ENCODE data around the gene VSTM2B. TPM values are rescaled to one million over a fixed set of nuclear protein-coding genes. Genes with fewer than 3 reads are reported as not detected.

VSTM2B gene
- not detected for total RNA-seq

DNA sequence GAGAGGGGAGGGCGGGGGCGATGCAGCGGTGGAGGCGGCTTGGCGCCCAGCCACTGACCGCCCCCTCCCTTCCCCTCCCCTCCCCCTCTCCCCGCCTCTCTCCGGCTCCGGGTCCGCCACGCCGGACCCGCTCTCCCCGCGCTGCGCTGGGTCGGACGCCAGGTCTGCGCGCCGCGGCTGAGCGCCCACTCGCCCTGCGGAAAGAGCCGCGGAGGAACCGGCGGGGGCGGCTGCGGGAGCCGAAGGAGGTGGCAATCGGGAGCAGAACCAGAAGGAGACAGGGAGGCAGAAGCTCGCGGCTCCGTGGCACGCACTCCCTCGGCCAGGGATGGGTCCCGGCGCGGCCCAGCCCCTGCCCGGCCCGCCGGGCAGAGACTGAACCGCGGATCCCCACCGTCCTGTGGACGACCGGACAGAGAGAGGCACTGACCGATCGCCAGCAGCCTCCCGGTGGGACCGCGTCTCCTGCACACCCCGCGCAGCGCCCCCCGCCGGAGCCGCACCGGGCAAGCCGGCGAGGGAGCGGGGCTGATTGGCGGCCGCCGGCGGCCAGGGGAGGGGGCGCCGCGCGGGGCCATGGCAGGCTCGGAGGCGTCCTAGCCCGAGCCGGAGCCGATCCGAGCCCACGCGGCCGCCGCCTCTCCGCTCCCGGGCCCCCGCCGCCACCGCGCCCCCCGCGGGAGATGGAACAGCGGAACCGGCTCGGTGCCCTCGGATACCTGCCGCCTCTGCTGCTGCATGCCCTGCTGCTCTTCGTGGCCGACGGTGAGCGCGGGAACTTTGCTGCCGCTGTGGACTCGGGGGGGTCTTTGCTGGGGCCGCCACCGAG, at the start of gene VSTM2B:
TSS of gene VSTM2B (plus strand) at position 94 of the 829 bp plus-strand sequence. CDS start at position 684, 590 bp downstream.
- no CpG with 5 or more reads among the region's 104 CpGs for WGBS, 2 donors
- Histone ChIP-seq H3K9me3 (no peaks in the 10 kb centered on the region), H3K27ac (no peak within 1 kb of the TSS), H3K36me3 (no peaks in the 10 kb centered on the region), H3K4me1 (peaks cover 30 to 58% (median 34%) of the 10 kb centered on the region in 3 donors), H3K27me3 (peaks cover 16 to 100% (median 43%) of the 10 kb centered on the region in 4 donors), H3K4me3 (peak within 1 kb of the TSS in 2 of 4 donors; percentile 21 to 46)
- DNase-seq = no peak
- no peak for TF ChIP-seq POLR2A (IDR thresholded peaks at IDR 0.05)
- TF ChIP-seq CTCF (IDR thresholded peaks at IDR 0.05) = no peak
- intact Hi-C loops (cut with DNase I) = no loop called here

DNA sequence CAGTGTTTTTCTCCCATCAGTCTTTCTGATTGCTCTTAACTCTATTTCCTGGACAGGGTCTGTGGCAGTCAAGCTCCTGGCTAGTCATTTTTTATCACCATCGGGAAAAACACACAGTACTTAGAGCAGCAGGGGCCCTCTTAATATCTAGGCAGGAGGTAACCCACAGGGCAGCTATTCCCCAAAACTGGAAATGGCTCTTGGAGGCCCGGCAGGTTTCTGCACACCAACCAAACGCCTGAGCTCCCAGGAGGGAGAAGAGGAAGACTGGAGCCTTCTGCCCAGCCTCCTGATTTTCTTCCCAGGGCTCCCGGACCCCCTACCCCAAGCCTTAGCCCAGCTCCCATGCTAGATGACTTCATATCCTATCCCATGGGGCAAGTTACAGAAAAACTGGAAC, 49.3 kb upstream of the VSTM2B start:
- intact Hi-C loops (cut with DNase I) = no loop called here
- Histone ChIP-seq H3K27ac (no peak overlapping the region), H3K27me3 (peaks cover 0 to 6% (median 0%) of the 10 kb centered on the region in 4 donors), H3K4me3 (no peak overlapping the region), H3K9me3 (no peaks in the 10 kb centered on the region), H3K4me1 (no peaks in the 10 kb centered on the region), H3K36me3 (no peaks in the 10 kb centered on the region)
- no peak for DNase-seq
- TF ChIP-seq POLR2A (IDR thresholded peaks at IDR 0.05) = no peak
- no peak for TF ChIP-seq CTCF (IDR thresholded peaks at IDR 0.05)
- WGBS, 2 donors = 43 to 62% methylated on average over 3 to 4 of the region's 4 CpGs

- no peak for DNase-seq
- no peak overlapping the region for H3K4me3 ChIP-seq
- TF ChIP-seq CTCF (IDR thresholded peaks at IDR 0.05) (no peak), POLR2A (IDR thresholded peaks at IDR 0.05) (no peak)
- H3K9me3 ChIP-seq = no peaks in the 10 kb centered on the region
- H3K36me3 ChIP-seq = no peaks in the 10 kb centered on the region
- no peak overlapping the region for H3K27ac ChIP-seq
- WGBS, 2 donors = 82 to 84% methylated on average over 4 to 5 of the region's 16 CpGs
- H3K27me3 ChIP-seq = peaks cover 0 to 6% (median 0%) of the 10 kb centered on the region in 4 donors
- no peaks in the 10 kb centered on the region for H3K4me1 ChIP-seq
- intact Hi-C loops (cut with DNase I) = no loop called here
These were observed 47.8 kb upstream of the VSTM2B start for GRCh38 chr19:29477831-29478577.

DNA sequence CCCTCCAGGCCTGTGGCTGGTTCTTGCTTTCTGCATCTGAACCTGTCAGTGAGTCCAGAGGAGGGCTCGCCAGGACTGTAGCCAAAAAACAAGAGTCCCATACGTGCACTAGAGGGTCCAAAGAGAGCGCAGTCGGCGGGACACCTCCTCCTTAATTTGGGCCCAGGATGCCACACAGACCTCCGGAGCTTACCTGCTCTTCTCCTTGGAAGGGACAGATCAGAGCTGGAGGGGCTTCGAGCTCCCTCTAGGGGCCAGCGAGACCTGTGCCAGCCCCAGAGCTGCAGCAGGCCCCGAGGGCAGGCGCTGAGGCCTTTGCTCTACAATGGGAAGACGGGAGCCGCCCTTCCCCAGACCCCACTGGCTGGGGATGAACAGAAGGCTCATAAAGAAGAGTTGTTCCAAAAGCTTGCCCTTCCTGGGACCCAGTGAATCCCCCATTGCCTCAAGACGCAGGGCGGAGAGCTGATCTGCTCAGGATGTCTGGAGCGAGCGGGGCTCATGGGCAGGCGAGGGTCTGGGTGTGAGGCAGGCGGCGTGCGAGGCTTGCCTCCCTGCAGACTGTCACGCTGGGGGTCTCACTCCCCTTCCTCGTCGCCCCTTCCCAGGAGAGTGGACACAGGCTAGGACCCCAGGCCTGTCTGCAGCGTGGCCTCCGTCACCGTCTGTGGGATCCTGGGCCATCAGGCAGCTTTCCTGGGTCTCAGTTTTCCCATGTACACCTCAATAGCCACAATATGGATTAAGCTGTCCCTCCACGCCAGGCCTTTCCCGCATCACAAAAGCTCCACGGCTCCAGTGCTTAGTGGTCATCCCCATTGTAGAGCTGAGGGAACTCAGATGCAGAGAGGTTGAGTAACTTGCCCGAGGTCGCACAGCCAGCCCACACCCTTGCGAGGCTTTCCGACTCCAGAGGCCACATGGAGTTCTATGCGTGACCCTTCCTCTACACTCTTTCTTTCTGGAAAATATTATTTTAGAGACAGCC, 46.9 kb upstream of the VSTM2B start:
- Histone ChIP-seq H3K36me3 (no peaks in the 10 kb centered on the region), H3K4me1 (no peaks in the 10 kb centered on the region), H3K9me3 (no peaks in the 10 kb centered on the region), H3K4me3 (no peak overlapping the region), H3K27me3 (peaks cover 0 to 6% (median 0%) of the 10 kb centered on the region in 4 donors), H3K27ac (no peak overlapping the region)
- TF ChIP-seq POLR2A (IDR thresholded peaks at IDR 0.05) = no peak
- no peak for TF ChIP-seq CTCF (IDR thresholded peaks at IDR 0.05)
- no peak for DNase-seq
- intact Hi-C loops (cut with DNase I) = no loop called here
- 70 to 80% methylated on average over 12 to 17 of the region's 34 CpGs for WGBS, 2 donors
